ENCODE results near the gene UPK3A.

DNA sequence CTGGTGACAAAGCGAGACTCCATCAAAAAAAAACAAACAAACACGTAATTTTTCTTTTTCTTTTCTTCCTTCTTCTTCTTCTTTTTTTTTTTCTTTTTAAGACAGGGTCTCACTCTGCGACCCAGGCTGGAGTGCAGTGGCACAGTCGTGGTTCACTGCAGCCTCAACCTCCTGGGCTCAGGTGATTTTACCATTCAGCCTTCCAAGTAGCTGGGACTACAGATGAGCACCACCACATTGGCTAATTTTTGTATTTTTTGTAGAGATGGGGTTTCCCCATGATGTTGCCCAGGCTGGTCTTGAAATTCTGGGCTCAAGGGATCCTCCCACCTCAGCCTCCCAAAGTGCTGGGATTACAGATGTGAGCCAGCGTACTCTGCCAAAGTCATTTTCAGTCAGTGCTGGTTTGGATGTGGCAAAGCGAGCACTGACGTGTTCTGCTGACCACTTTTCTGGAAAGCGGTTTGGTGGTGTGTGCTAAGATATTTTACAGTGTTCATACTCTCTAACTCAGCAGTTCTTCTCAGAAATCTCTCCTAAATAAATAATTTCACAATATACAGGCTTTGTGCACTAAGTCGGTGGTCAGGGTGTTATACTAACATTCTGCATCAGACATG is 35.7 kb downstream of the UPK3A start:
- TF ChIP-seq, protein P1, sequence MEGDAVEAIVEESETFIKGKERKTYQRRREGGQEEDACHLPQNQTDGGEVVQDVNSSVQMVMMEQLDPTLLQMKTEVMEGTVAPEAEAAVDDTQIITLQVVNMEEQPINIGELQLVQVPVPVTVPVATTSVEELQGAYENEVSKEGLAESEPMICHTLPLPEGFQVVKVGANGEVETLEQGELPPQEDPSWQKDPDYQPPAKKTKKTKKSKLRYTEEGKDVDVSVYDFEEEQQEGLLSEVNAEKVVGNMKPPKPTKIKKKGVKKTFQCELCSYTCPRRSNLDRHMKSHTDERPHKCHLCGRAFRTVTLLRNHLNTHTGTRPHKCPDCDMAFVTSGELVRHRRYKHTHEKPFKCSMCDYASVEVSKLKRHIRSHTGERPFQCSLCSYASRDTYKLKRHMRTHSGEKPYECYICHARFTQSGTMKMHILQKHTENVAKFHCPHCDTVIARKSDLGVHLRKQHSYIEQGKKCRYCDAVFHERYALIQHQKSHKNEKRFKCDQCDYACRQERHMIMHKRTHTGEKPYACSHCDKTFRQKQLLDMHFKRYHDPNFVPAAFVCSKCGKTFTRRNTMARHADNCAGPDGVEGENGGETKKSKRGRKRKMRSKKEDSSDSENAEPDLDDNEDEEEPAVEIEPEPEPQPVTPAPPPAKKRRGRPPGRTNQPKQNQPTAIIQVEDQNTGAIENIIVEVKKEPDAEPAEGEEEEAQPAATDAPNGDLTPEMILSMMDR (IDR thresholded peaks at IDR 0.05) = no peak
- no peak for TF ChIP-seq POLR2A (IDR thresholded peaks at IDR 0.05)
